IPS DF 19.7 (cell line): ENCODE measurements around the gene C11orf42.
"Not testable (repeated sequence)": the region's sequence is repeated elsewhere in the genome, so short reads cannot be mapped to it uniquely, and the experiment has no call there.

Experiments
- DNase-seq: peaks from one replicate; pipeline ENCODE4 v3.0.0-alpha.2; 2013; ENCODE audit warnings: low read depth, low spot score

C11orf42 gene

DNA sequence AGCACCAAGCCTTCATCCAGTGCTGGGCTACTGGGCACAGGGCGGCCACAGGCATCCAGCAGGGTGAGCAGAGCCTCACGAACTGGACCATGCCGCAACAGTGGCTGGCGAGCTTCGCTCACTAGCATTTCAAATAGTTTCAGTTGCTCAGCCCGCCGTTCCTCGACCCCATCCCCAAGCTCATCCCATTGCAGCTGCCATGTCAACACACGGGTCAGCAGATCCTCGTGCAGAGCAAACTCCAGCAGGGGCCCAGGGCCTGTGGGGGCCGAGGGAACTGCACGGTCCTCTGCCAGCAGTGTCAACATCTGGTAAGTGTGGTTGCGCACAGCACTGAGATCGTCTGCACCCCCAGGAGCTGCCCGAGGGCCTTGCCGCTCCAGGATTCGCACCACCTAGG lies 18.5 kb downstream of the C11orf42 start:
- DNase-seq = no peak

DNA sequence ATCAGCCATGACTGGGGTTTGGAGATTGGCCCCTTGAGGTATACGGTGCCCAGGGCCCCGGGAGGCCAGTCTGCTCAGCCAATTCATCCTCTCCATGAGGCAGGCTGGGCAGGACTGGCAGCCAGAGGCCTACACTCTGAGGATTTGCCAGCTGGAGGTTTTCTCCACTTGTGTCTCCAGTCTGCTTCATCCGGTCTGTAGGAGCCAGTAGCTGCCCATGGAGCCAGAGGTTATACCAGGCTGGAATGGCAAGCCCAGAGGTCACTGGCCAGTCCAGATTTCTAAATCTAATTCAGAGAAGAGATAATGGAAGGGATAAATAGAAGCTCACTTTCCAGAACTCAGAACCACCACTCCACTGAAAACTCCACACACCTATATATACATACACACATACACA lies 19.1 kb downstream of the C11orf42 start:
- DNase-seq = no peak

DNA sequence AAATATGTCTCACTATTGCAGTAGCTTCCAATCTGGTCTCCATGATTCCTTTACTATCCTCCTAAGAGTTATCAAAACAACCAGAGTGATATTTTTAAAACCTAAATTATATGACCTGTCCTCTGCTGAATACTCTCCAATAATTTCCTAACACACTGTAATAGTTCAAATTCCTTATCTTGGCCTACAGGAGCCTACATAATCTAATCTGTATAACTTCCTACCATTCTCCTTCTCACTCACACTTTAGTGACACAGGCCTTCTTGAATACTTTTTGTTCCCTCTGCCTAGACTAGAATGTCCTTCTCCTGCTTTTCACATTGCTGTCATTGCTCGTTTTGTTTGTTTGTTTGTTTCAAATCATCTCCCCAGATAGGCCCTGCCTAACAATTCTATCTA lies 19.7 kb downstream of the C11orf42 start:
- no peak for DNase-seq

DNA sequence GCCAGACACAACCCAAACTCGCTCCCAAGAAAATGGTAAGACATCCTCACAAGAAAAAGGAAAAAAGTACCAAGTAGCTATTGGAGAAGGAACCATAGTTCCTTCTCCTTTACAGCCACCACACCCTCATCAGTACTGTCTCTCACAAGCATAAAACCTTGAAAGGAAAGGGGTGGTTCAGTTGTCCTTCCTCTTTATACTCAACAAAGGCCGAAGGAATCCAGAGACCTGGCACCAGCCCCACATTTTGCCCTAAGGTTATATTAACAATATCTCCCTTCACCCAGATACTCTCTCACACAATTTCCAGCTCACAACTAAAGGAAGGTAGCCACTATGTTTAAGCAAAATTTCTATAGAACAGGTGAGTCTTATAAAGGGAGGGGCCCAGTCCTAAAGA lies 20.5 kb downstream of the C11orf42 start:
- DNase-seq = no peak

DNA sequence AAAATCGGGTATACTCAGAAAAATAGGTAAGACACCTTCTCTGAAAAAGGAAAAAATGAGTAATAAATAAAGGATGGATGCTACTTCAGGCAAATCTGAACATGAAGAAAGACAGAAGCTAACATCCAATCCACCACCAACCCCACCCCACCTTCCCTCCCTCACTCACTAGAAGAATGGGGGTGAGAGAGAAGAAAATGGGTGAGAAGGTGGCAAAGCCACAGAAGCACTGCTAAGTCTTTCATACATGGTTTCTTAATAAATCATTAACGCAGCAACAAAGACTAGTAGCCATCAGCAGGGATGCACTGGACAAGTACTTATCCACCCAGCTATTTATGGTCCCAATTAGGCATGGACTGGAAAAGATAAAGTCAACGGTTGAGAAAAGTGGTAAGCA lies 23.2 kb downstream of the C11orf42 start:
- DNase-seq = no peak

DNA sequence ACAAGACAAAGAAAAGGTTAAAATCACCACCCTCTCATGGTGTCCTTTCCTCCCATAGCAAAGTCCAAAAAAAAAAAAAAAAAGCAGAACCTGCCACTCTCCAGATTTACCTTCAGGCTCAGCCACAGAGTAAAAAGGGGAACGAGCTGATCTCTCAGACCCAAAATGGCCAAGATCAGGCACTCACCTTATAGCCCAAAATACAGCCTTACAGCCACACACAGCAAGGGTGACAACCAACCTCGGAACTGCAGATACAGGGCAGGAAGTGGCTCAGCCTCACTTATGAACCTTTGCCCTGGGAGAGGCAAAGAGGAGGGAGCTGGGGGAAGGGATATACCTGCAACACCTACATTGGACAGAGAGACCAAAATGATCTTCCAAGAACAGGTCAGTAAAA lies 24.6 kb downstream of the C11orf42 start:
- DNase-seq = no peak

DNA sequence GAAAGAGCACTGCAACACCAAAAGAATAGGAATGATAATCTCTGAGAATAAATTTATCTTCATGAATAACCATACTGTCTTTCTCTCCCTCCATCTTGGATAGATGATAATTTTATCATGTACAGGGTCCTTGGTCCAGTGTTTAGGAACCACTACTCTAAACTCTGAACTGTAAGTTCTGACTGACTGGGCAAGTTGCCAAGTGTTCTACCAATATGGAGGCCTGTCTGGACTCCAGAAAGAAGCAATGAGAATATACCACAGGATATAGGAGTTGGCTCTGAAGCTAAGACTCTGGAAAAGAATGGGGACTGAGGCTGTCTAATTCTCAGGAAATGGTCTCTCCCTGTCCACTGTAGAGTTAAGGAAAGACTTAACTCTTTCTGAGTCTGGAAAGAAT lies 27.5 kb downstream of the C11orf42 start:
- no peak for DNase-seq

DNA sequence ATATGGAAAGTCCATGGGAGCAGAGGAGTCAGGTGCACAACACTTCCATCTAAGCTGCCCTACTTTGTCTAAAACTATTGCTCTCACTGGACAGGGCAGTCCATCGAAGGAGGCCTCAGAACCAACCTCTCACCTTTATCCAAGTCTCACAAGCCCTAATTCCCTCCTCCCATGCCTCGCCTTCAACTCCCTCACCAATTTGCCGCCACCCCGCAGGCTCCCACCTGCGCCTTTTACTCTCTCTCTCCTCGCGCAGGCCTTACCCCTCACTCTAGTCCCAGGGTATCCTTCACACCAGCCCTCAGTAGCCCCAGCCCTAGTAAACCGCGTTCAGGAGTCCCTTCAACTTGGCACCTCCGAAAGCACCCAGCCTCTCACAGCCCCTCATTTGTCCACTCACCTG lies 28.6 kb downstream of the C11orf42 start:
- DNase-seq = no peak

DNA sequence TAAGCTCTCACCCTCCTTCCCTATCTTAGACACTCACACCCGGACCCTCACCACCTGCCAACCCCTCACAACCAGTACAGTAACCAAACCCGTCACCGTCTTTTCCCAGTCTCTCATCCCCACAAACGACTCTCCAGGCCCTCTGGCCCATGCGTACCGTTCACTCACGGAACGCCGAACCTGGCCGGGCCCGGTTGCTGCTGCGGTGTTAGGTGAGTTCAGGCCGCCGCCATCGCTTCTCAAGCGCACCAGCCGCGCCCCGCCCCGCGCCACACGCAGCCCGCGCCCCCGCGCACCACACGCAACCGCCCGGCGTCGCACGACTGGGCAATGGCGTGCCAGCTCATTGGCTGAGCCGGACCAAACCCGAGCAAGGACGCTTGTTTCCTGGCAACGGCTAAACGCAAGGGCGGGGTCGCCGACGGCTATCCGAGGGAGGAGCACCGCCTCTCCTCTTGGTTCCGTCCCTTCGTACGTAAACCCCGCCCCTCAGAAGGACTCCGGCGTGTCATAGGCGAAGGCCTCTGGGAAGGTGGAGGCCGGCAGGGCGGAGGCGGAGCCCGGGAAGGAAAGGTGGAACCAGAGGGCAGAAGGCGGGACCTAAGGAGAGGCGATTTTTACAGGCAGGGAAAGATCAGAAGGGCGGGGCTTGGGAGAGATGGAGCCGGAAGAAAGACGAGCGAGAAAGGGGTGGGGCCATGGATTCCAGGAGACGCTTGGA lies 29.2 kb downstream of the C11orf42 start, which contains the start of gene FHIP1B:
Gene FHIP1B (minus strand): TSS at position 250 of the 721 bp plus-strand sequence. CDS start 10,120 bp downstream, outside the sequence.
- peak; percentile 96 for DNase-seq

DNA sequence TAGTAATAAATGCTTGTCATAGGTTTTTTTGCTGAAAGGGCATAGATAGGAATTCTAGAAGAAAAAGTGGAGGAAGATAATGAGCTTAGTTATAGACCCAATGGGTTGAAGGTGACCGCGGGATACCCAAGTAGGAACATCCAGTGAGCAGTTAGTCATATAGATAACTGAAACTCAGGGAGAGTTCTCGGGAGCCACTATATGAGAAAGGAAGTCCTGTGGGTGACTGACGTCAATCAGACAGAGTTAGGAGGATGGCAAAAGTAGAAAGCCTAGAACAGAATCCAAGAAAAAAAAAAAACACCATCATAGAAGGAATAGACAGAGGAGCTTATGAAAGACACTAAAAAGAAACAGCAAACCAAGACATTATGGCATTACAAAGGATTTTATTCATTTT lies 31.9 kb downstream of the C11orf42 start:
- no peak for DNase-seq

DNA sequence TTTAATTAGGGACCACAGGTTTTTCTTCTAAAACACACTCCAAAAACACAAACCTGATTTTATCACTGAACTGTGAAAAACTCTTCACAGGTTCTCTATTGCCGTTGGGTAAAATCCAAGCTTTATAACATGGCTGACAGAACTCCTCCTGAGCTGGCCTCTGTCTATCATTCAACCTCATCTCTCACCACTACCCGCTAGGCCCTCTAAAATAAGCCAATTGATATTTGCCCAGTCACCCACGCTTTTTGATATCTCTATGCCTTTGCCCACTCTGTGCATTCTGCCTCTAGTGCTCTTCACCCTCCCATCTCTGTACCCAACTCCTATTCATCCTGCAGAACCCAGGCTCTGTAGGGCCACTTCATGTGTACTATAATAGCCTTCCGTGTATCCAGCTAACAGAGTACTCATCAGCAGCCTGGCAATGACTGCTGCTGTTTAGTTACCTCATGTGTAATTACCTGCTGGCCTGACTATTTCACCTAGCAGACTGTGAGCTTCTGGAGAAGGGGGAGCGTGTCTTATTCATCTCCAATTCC lies 32.5 kb downstream of the C11orf42 start:
- DNase-seq = no peak

DNA sequence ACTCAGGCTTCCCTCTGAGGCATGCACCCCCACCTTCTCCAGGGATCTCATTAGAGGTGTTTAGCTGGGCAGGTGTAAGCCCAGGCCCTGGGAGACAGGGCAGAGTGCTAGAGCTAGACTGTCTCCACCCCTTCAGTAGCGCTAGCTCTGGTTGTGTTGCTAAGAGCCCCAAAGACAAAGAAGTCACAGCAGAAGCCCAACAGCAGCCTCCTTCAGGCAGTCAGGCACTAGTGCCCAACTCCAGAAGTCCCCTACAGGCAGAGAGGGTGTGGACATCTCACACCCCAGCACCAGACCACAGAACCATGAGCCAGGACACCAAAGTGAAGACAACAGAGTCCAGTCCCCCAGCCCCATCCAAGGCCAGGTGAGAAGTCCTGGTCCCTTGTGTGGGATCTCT lies 33.5 kb downstream of the C11orf42 start, which contains the start of gene CNGA4:
Gene CNGA4 (plus strand): TSS at position 188 of the 400 bp plus-strand sequence. CDS start 118 bp downstream, at position 306.
- DNase-seq = no peak

DNA sequence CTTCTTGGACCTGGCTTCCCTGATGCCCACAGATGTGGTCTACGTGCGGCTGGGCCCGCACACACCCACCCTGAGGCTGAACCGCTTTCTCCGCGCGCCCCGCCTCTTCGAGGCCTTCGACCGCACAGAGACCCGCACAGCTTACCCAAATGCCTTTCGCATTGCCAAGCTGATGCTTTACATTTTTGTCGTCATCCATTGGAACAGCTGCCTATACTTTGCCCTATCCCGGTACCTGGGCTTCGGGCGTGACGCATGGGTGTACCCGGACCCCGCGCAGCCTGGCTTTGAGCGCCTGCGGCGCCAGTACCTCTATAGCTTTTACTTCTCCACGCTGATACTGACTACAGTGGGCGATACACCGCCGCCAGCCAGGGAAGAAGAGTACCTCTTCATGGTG lies 34.8 kb downstream of the C11orf42 start:
- DNase-seq = no peak

DNA sequence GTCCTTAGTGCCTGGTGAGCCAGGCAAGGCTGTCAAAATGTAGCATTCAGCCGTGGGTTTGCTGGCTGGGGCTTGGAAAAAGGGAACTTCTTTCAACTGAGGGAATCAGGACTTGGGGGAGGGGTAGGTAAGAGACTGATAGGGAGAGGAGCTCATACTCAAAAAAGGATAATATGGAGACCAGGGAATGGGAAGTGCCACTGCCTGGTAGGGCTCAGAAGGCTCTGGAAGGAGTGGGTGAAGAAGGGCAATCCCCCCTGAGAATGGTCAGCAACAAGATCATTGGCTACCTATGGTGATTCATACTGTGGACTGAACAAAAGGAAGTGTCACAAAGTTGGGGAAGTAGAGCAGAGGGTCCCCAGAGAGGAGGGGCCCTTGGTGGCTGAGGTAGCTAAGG lies 35.4 kb downstream of the C11orf42 start:
- DNase-seq = no peak

DNA sequence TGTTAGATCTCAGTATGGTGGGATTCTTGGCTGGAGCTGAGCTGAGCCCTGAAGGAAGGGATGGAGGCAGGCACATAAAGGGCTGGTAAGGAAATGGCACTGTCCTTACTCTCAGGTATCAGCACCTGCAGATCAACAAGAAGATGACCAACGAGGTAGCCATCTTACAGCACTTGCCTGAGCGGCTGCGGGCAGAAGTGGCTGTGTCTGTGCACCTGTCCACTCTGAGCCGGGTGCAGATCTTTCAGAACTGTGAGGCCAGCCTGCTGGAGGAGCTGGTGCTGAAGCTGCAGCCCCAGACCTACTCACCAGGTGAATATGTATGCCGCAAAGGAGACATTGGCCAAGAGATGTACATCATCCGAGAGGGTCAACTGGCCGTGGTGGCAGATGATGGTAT lies 36.0 kb downstream of the C11orf42 start:
- DNase-seq = no peak

DNA sequence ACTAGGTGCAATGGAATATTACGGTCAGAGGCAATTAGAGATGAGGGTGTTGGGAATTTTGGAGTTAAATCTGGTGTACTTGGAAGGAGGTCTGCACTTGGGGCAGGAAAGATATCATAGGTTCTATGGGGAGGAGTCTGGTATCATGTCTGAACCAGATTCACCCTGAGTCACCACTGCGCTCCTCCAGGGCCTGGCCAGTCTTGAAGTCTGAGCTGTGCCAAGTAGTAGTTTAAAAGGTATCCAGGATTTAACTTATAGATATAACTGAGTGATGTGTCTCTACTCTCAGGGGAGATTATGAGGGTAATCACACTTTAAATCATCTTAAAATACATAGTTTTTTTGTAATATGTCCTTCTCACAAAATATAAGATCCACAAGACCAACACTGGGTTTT lies 40.2 kb downstream of the C11orf42 start:
- no peak for DNase-seq

DNA sequence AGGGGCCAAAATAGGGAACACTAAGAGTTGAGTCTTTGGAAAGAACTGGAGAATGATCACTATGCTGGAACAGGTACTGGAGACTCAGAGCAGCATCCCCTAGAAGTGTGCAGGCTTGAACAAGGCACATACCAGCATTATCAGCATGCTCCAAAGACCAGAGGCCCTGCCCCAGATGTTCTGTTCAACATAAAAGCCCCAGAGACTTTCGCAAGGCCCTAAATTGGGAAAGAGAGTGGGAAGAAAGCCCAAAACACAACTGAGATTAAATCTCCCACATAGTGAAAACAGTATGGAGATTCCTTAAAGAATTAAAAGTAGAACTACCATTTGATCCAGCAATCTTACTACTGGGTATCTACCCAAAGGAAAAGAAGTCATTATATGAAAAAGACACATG lies 42.9 kb downstream of the C11orf42 start:
- no peak for DNase-seq

DNA sequence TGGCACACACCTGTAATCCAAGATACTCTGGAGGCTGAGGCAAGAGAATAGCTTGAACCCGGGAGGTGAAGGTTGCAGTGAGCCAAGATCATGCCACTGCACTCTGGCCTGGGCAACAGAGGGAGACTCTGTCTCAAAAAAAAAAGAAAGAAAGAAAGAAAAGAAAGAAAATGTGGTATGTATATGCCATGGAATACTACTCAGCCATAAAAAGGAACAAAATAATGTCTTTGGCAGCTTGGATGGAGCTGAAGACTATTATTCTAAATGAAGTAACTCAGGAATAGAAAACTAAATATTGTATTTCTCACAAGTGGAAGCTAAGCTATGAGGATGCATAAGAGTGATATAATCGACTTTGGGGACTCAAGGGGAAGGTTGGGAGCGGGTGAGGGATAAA lies 43.5 kb downstream of the C11orf42 start:
- not testable (repeated sequence) for DNase-seq

DNA sequence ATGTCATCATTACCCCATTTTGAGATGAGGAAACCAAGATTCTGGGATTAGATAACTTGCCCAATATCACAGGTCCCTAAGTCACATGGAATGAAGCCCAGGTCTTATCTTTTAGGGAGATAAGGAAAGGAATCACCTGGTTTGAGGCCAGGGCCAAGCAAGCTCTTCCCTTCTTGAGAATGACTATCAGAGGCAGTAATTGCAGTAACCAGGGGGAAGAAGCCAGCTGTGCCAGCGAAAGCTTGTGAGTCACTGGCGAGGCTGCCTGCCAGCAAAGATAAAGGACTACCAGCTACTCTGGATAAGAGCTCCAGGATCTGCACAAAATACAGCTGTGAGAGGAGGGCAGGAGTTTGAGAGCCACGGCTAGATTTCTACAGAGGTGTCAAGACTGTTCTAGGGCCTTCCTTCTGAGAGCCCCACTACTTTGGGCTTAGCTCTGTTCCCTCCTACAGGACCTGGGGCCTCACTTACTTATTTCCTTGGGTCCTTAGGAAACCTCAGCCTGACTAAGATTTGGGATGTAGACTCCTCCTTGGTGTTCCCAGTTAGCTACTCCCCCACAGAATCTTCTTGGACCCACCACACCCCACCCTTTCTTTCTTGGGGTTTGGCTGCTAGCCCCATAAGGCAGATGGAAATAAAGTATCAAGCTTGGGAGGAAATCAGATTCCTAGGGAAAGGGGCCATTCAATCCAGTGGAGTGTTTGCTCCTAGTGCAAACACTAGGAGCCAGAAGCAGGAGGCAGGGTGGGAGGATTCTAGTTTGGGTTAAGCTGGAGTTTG lies 44.6 kb downstream of the C11orf42 start:
- no peak for DNase-seq

DNA sequence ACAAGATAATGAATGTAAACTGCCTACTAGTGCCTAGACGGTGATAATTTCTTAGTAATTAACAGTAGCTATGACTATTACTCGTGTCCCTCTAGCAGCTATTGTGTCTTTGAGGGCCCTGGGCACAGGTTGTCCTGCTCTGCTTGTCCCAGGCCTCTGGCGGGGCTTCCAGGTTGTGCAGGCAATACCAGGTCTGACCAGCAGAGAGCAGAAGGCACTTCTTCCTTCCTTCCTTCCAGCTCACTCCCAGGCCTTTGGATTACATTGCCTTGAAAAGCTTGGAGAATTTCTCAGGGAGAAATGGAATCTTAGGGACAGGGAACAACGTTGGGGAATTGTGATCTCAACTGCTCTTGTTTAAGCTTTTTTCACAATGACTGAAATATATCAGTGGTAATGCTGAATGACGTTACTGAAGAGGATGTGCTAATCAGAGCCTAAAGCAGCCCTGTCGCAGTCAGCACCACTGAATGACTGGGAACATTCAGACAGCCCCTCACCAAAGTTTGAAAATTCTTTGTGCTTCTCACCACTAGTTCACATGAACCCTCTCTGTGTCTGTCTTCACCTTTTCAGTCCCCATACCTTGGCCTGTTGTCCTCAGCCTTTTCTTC lies 45.9 kb downstream of the C11orf42 start:
- no peak for DNase-seq

DNA sequence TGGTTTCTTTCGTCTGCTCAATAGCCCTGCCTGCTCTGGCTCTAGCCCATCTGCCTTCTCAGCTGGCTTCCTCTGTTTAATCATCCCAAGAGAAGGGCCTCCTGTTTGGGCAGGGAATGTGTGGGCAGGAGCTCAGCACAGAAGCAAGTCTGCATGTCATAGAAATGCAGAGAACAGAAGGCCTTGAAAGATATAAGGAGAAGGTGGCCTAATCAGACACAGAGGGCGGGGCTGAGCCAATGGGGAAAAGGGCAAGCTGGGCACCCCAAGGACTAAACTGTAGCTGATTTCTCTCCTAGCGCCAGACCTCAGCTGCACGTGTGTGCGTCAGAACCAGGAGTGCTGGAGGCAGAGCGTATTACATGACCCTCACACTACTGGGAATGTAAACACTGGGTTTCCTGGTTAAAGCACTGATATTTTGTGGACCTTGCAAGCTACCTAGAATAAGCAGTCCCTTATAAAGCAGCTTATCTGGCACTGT lies 46.7 kb downstream of the C11orf42 start:
- DNase-seq = no peak

DNA sequence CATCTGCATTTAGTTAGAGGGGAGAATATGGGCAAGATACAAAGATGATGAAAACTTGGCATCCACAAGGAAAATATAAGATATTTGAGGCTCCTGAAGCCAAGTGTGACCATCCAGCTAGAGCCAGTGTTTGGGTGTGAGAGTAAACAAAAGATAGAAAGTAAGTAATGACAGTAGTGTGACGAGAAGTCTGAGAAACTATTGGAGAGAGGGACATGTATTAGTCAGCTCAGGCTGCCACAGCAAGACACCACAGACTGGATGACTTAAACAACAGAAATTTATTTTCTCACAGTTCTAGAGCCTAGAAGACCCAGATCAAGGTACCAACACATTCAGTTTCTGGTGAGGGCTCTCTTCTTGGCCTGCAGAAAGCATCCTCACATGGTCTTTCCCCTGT lies 47.8 kb downstream of the C11orf42 start:
- no peak for DNase-seq
